Trophoblast cell (in vitro differentiated cells and primary cell): ENCODE measurements around the gene MICALL2.

Experiments used
- DNase-seq, 2 donors: peaks; one replicate each; pipeline ENCODE4 v3.0.0-alpha.2; 2016
- H2AFZ ChIP-seq: 2 replicates; pipeline ENCODE4 v1.6.1; 2013; ENCODE audit warnings: low read length, moderate library complexity, mild to moderate bottlenecking; ENCODE audit not compliant: insufficient read depth, poor library complexity
- H2AK5ac ChIP-seq: 2 replicates; pipeline ENCODE4 v1.6.1; 2013; ENCODE audit warnings: mild to moderate bottlenecking, low read length
- H2BK120ac ChIP-seq: 2 replicates; pipeline ENCODE4 v1.6.1; 2013; ENCODE audit warnings: low read length, mild to moderate bottlenecking, moderate library complexity; ENCODE audit not compliant: insufficient read depth, poor library complexity
- H2BK12ac ChIP-seq: 2 replicates; pipeline ENCODE4 v1.6.1; 2013; ENCODE audit warnings: mild to moderate bottlenecking, low read length, moderate library complexity
- H2BK5ac ChIP-seq: 2 replicates; pipeline ENCODE4 v1.6.1; 2013; ENCODE audit warnings: low read length, low read depth, moderate library complexity, mild to moderate bottlenecking; ENCODE audit not compliant: poor library complexity
- H3K14ac ChIP-seq: 2 replicates; pipeline ENCODE4 v1.6.1; 2013; ENCODE audit warnings: mild to moderate bottlenecking, low read length
- H3K18ac ChIP-seq: 2 replicates; pipeline ENCODE4 v1.6.1; 2013; ENCODE audit warnings: mild to moderate bottlenecking, low read length
- H3K23ac ChIP-seq: 2 replicates; pipeline ENCODE4 v1.6.1; 2013; ENCODE audit warnings: low read length
- H3K27ac ChIP-seq: 2 replicates; pipeline ENCODE4 v1.5.1; 2013; ENCODE audit warnings: low read depth, mild to moderate bottlenecking, inconsistent platforms, low read length, moderate library complexity
- H3K27me3 ChIP-seq: 2 replicates; pipeline ENCODE4 v1.6.1; 2013; ENCODE audit warnings: inconsistent platforms, mild to moderate bottlenecking, low read length, moderate library complexity; ENCODE audit not compliant: insufficient read depth
- H3K36me3 ChIP-seq, 2 experiments: 1 replicate in 1 of 2; 2 replicates in 1 of 2; pipeline ENCODE4 v1.6.1; 2013; ENCODE audit warnings: low read length in 2 of 2, mild to moderate bottlenecking in 2 of 2, moderate library complexity in 1 of 2; ENCODE audit not compliant: insufficient read depth in 2 of 2, control insufficient read depth in 1 of 2
- H3K4ac ChIP-seq: 2 replicates; pipeline ENCODE4 v1.6.1; 2013; ENCODE audit warnings: low read depth, mild to moderate bottlenecking, low read length, moderate library complexity
- H3K4me1 ChIP-seq, 2 experiments: 1 replicate in 1 of 2; 2 replicates in 1 of 2; pipeline ENCODE4 v1.6.1; 2013; ENCODE audit warnings: low read length in 2 of 2, mild to moderate bottlenecking in 2 of 2, moderate library complexity in 1 of 2; ENCODE audit not compliant: insufficient read depth in 2 of 2, control insufficient read depth in 1 of 2
- H3K4me2 ChIP-seq: 2 replicates; pipeline ENCODE4 v1.6.1; 2013; ENCODE audit warnings: inconsistent platforms, mild to moderate bottlenecking, low read length, moderate library complexity
- H3K4me3 ChIP-seq: 2 replicates; pipeline ENCODE4 v1.5.1; 2013; ENCODE audit warnings: mild to moderate bottlenecking, low read depth, low read length, inconsistent platforms
- H3K79me1 ChIP-seq: one replicate; pipeline ENCODE4 v1.6.1; 2013; ENCODE audit warnings: low read length
- H3K79me2 ChIP-seq: 2 replicates; pipeline ENCODE4 v1.6.1; 2013; ENCODE audit warnings: low read length, mild to moderate bottlenecking; ENCODE audit not compliant: control insufficient read depth, insufficient read depth, poor library complexity
- H3K9ac ChIP-seq: 2 replicates; pipeline ENCODE4 v1.6.1; 2013; ENCODE audit warnings: mild to moderate bottlenecking, low read length
- H3K9me3 ChIP-seq: 2 replicates; pipeline ENCODE4 v1.6.1; 2013; ENCODE audit warnings: low read depth, mild to moderate bottlenecking, control low read depth, inconsistent platforms, low read length; ENCODE audit not compliant: insufficient read depth
- H4K12ac ChIP-seq: 2 replicates; pipeline ENCODE4 v1.6.1; 2013; ENCODE audit warnings: low read depth, mild to moderate bottlenecking, low read length, moderate library complexity
- H4K8ac ChIP-seq: 2 replicates; pipeline ENCODE4 v1.6.1; 2013; ENCODE audit warnings: low read depth, mild to moderate bottlenecking, low read length, moderate library complexity
- H4K91ac ChIP-seq: one replicate; pipeline ENCODE4 v1.6.1; 2013; ENCODE audit warnings: low read depth, mild to moderate bottlenecking, low read length, moderate library complexity
- WGBS: extraction: QIAGEN DNeasy Blood & Tissue Kit; methylation state at CpG from one replicate; pipeline ENCODE4 v1.1.7; 2013; ENCODE audit warnings: missing lambda C conversion rate; ENCODE audit not compliant: insufficient read length, insufficient coverage; ENCODE audit errors: extremely low coverage; 5-methylcytosine and 5-hydroxymethylcytosine counted together

Gene MICALL2

DNA sequence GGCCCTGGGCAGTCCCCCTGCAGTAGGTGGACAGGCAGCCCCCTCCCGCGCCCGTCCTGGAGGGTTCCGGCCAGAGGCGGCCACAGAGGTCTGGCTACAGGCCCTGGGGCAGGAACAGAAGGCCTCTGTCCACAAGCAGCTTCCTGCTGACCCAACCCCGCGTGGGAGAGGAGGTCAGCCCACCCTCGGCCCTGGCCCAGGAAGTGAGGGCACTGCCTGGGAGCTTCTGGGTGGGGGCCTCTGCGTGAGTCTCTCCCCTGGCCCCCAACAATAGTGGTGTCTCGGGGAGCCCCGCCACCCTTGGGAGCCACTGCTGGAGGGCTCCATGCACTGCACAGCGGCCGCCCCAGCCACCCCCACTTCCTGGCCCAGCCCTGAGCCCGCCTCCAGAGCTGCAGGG, 4.7 kb downstream of the MICALL2 start:
- Histone ChIP-seq H3K4ac (peak overlapping the region; percentile 24), H4K12ac (peak overlapping the region; percentile 44), H4K91ac (peak overlapping the region; percentile 85), H2AK5ac (peak overlapping the region; percentile 75), H2BK120ac (peak overlapping the region; percentile 65), H3K23ac (no peak overlapping the region), H3K36me3 (peaks cover 2 to 3% of the 10 kb centered on the region in 2 experiments), H2BK12ac (peak overlapping the region; percentile 78), H3K4me1 (peaks cover 50 to 63% of the 10 kb centered on the region in 2 experiments), H2AFZ (peak overlapping the region; percentile 30), H3K9ac (no peak overlapping the region), H3K4me2 (no peak overlapping the region), H3K27ac (peak overlapping the region; percentile 35), H3K79me2 (peaks cover 13% of the 10 kb centered on the region), H3K14ac (peak overlapping the region; percentile 46), H3K18ac (peak overlapping the region; percentile 83), H3K27me3 (no peaks in the 10 kb centered on the region), H3K9me3 (no peaks in the 10 kb centered on the region), H3K79me1 (peaks cover 28% of the 10 kb centered on the region), H2BK5ac (peak overlapping the region; percentile 41), H3K4me3 (no peak overlapping the region), H4K8ac (peak overlapping the region; percentile 66)
- no CpG with 5 or more reads among the region's 14 CpGs for WGBS
- DNase-seq: no peak

- H3K4me3 ChIP-seq: no peak overlapping the region
- peaks cover 2 to 3% of the 10 kb centered on the region in 2 experiments for H3K36me3 ChIP-seq
- H4K8ac ChIP-seq: peak overlapping the region; percentile 40
- WGBS: no CpG with 5 or more reads among the region's 19 CpGs
- no peak overlapping the region for H3K4me2 ChIP-seq
- no peak overlapping the region for H4K12ac ChIP-seq
- no peak overlapping the region for H3K23ac ChIP-seq
- no peak overlapping the region for H3K4ac ChIP-seq
- H2BK5ac ChIP-seq: no peak overlapping the region
- H3K79me1 ChIP-seq: peaks cover 22% of the 10 kb centered on the region
- H3K18ac ChIP-seq: peak overlapping the region; percentile 10
- no peak overlapping the region for H2AFZ ChIP-seq
- H3K9ac ChIP-seq: no peak overlapping the region
- H3K9me3 ChIP-seq: no peaks in the 10 kb centered on the region
- H3K79me2 ChIP-seq: peaks cover 7% of the 10 kb centered on the region
- DNase-seq: peak in 1 of 2 donors; percentile 16
- peak overlapping the region; percentile 67 for H4K91ac ChIP-seq
- no peak overlapping the region for H2BK12ac ChIP-seq
- H3K4me1 ChIP-seq: peaks cover 45% of the 10 kb centered on the region in 2 experiments
- no peaks in the 10 kb centered on the region for H3K27me3 ChIP-seq
- H3K14ac ChIP-seq: no peak overlapping the region
- no peak overlapping the region for H3K27ac ChIP-seq
- H2AK5ac ChIP-seq: no peak overlapping the region
- H2BK120ac ChIP-seq: no peak overlapping the region
Observed at GRCh38 chr7:1452205-1452604, 7.1 kb downstream of the MICALL2 start.

- Histone ChIP-seq H3K23ac (no peak overlapping the region), H3K4me3 (no peak overlapping the region), H4K12ac (no peak overlapping the region), H3K4me1 (peaks cover 40 to 41% of the 10 kb centered on the region in 2 experiments), H2AK5ac (peak overlapping the region; percentile 3), H2BK5ac (no peak overlapping the region), H2BK120ac (no peak overlapping the region), H3K4me2 (no peak overlapping the region), H3K27me3 (no peaks in the 10 kb centered on the region), H3K9me3 (no peaks in the 10 kb centered on the region), H3K4ac (no peak overlapping the region), H3K9ac (no peak overlapping the region), H2BK12ac (peak overlapping the region; percentile 5), H3K79me2 (peaks cover 7% of the 10 kb centered on the region), H3K14ac (peak overlapping the region; percentile 4), H3K18ac (peak overlapping the region; percentile 34), H4K91ac (peak overlapping the region; percentile 63), H3K79me1 (peaks cover 22% of the 10 kb centered on the region), H3K36me3 (peaks cover 2 to 3% of the 10 kb centered on the region in 2 experiments), H2AFZ (no peak overlapping the region), H3K27ac (no peak overlapping the region), H4K8ac (no peak overlapping the region)
- no peak for DNase-seq
- no CpG with 5 or more reads among the region's 11 CpGs for WGBS
Observed at GRCh38 chr7:1450987-1451386, 8.3 kb downstream of the MICALL2 start.

GRCh38 chr7:1450431-1450830, 8.8 kb downstream of the MICALL2 start:
- H3K4ac ChIP-seq: no peak overlapping the region
- peak overlapping the region; percentile 31 for H4K12ac ChIP-seq
- peak overlapping the region; percentile 27 for H2BK12ac ChIP-seq
- peak overlapping the region; percentile 34 for H3K18ac ChIP-seq
- no peak overlapping the region for H3K27ac ChIP-seq
- peak overlapping the region; percentile 50 for H2AK5ac ChIP-seq
- no peak overlapping the region for H3K4me3 ChIP-seq
- H4K8ac ChIP-seq: no peak overlapping the region
- H4K91ac ChIP-seq: peak overlapping the region; percentile 63
- peaks cover 35 to 37% of the 10 kb centered on the region in 2 experiments for H3K4me1 ChIP-seq
- DNase-seq: no peak
- peak overlapping the region; percentile 26 for H3K14ac ChIP-seq
- no peak overlapping the region for H2BK120ac ChIP-seq
- H3K79me2 ChIP-seq: peaks cover 7% of the 10 kb centered on the region
- H3K36me3 ChIP-seq: peaks cover 2 to 3% of the 10 kb centered on the region in 2 experiments
- no peak overlapping the region for H2AFZ ChIP-seq
- H2BK5ac ChIP-seq: no peak overlapping the region
- no peak overlapping the region for H3K23ac ChIP-seq
- no peaks in the 10 kb centered on the region for H3K27me3 ChIP-seq
- no peak overlapping the region for H3K9ac ChIP-seq
- no peak overlapping the region for H3K4me2 ChIP-seq
- H3K9me3 ChIP-seq: peaks cover 2% of the 10 kb centered on the region
- H3K79me1 ChIP-seq: peaks cover 22% of the 10 kb centered on the region
- WGBS: no CpG with 5 or more reads among the region's 18 CpGs
